ENCODE results near the gene CBL.

Gene CBL

GRCh38 chr11:119317592-119318239 lies 111.6 kb downstream of the CBL start:
- DNase-seq (ENCODE audit: low spot score) = no peak
- in situ Hi-C loops (cut with MboI; ENCODE audit: low sequenced_read_pairs, unreplicated experiment) = no loop called here
- TF ChIP-seq CTCF (IDR thresholded peaks at IDR 0.05; ENCODE audit: borderline replicate concordance, control extremely low read depth, extremely low read depth, insufficient read depth, missing control alignments) = no peak

DNA sequence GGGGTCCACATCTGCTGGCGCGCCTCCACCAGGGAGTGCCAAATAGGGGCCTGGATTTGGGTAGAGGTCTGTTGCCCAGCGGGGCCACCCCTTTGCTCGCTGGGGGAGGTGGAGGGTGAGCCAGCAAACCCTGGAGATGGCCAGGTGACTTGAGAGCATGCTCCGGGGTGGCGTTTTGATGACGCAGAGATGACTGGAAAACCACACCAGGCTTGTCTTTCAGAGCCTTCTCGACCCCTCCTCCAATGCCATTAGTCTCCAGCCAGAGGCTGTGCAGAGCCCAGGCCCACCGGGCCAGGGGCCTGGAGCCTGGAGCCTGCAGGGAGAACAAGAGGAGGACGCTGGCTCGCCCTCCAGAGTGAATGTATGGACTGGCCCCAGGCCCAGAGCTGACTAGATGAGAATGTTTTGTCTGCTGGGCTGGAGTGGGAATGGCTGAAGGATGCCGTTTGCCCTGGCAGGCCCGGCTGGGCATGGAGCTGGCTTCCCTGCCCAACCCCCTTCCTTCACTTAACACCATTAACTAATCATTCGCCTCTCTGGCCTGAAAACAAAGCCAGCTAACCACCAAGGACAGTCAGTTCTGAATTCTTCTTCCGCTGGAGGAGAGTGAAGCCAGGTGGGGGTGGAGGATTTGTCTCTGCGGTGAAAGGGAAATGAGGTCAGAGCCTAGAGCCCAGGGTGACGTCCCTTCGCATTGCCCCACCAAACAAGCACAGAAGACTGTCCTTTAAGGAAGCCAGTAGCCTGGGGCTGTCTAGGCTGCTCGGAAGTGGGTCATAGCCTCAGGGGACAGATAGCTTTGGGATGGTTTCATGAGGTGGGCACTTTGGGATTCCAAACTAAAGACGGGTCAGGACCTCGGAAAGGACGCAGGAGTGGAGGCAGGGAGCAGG lies 112.3 kb downstream of the CBL start:
- in situ Hi-C loops (cut with MboI; ENCODE audit: low sequenced_read_pairs, unreplicated experiment) = no loop called here
- peak; percentile 86 for DNase-seq (ENCODE audit: low spot score)
- TF ChIP-seq CTCF (IDR thresholded peaks at IDR 0.05; ENCODE audit: borderline replicate concordance, control extremely low read depth, extremely low read depth, insufficient read depth, missing control alignments) = no peak

DNA sequence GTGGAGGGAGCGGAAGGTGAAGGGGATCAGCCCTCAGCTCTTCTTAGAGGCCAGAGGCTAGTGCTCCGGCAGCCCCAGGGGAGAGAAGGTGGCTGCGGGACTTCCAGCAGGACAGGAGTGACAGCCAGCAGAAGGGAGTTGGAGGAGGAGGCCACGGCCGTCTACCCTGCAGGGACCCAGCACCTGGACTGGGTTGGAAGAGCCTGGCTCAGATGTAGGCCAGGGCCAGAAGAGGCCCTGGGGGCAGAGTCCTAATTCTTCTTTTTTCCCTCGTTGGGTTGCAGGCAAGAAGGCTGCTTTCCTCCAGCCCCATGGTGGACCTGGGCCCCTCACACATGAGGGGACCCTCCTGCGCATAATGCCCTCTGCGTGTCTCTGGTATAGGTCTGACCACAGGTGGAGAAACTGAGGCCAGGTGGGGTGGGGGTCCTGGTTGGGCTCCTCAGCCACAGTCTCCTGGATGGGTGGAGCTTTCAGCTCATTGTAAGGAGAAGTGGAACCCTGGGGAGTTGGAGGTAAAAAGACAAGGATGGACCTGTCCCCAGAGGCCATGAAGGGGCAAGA lies 113.1 kb downstream of the CBL start:
- TF ChIP-seq CTCF (IDR thresholded peaks at IDR 0.05; ENCODE audit: borderline replicate concordance, control extremely low read depth, extremely low read depth, insufficient read depth, missing control alignments) = no peak
- no peak for DNase-seq (ENCODE audit: low spot score)
- in situ Hi-C loops (cut with MboI; ENCODE audit: low sequenced_read_pairs, unreplicated experiment) = no loop called here

GRCh38 chr11:119319700-119320239 lies 113.6 kb downstream of the CBL start:
- peak; percentile 41 for DNase-seq (ENCODE audit: low spot score)
- in situ Hi-C loops (cut with MboI; ENCODE audit: low sequenced_read_pairs, unreplicated experiment) = no loop called here
- no peak for TF ChIP-seq CTCF (IDR thresholded peaks at IDR 0.05; ENCODE audit: borderline replicate concordance, control extremely low read depth, extremely low read depth, insufficient read depth, missing control alignments)

GRCh38 chr11:119320240-119320775 lies 114.2 kb downstream of the CBL start:
- in situ Hi-C loops (cut with MboI; ENCODE audit: low sequenced_read_pairs, unreplicated experiment) = no loop called here
- peak; percentile 26 for DNase-seq (ENCODE audit: low spot score)

More at GRCh38 chr11:119320240-119320775, 114.2 kb downstream of the CBL start:
- TF ChIP-seq CTCF (IDR thresholded peaks at IDR 0.05; ENCODE audit: borderline replicate concordance, control extremely low read depth, extremely low read depth, insufficient read depth, missing control alignments) = no peak
